Mammary epithelial cell (primary cell): ENCODE measurements around the gene ACADM.

ENCODE experiments used
- EZH2 ChIP-seq: IDR thresholded peaks from 2 replicates; pipeline ENCODE4 v1.6.1; 2012; ENCODE audit warnings: low read length, inconsistent platforms, borderline replicate concordance
- TF ChIP-seq, protein P1 (sequence below), 2 donors: IDR thresholded peaks in 1 of 2; conservative IDR thresholded peaks in 1 of 2; 2 replicates each; pipeline ENCODE4 v1.5.1; 2011 to 2012; ENCODE audit warnings: inconsistent platforms in 2 of 2, low read length in 2 of 2, mild to moderate bottlenecking in 2 of 2, control low read depth in 1 of 2, low read depth in 1 of 2; ENCODE audit not compliant: insufficient read depth in 1 of 2; ENCODE audit errors: extremely low read depth in 1 of 2

GRCh38 chr1:75811211-75811981 is 86.9 kb downstream of the ACADM start:
- TF ChIP-seq, protein P1, sequence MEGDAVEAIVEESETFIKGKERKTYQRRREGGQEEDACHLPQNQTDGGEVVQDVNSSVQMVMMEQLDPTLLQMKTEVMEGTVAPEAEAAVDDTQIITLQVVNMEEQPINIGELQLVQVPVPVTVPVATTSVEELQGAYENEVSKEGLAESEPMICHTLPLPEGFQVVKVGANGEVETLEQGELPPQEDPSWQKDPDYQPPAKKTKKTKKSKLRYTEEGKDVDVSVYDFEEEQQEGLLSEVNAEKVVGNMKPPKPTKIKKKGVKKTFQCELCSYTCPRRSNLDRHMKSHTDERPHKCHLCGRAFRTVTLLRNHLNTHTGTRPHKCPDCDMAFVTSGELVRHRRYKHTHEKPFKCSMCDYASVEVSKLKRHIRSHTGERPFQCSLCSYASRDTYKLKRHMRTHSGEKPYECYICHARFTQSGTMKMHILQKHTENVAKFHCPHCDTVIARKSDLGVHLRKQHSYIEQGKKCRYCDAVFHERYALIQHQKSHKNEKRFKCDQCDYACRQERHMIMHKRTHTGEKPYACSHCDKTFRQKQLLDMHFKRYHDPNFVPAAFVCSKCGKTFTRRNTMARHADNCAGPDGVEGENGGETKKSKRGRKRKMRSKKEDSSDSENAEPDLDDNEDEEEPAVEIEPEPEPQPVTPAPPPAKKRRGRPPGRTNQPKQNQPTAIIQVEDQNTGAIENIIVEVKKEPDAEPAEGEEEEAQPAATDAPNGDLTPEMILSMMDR (conservative IDR thresholded peaks at IDR 0.05 in 1 of 2, IDR thresholded peaks at IDR 0.05 in 1 of 2; ENCODE audit: extremely low read depth in 1 of 2, insufficient read depth in 1 of 2, low read depth in 1 of 2, low read length in 2 of 2), result no peak
- no peak for TF ChIP-seq EZH2
